GM19025 (cell line): ENCODE measurements around the gene TMEM81.

Experiments used
- ATAC-seq: cut with Tn5 transposase; IDR thresholded peaks from one replicate; pipeline ENCODE4 v1.9.1; 2021; ENCODE audit warnings: mild to moderate bottlenecking, low read depth, moderate library complexity; ENCODE audit not compliant: unreplicated experiment

The TMEM81 gene

DNA sequence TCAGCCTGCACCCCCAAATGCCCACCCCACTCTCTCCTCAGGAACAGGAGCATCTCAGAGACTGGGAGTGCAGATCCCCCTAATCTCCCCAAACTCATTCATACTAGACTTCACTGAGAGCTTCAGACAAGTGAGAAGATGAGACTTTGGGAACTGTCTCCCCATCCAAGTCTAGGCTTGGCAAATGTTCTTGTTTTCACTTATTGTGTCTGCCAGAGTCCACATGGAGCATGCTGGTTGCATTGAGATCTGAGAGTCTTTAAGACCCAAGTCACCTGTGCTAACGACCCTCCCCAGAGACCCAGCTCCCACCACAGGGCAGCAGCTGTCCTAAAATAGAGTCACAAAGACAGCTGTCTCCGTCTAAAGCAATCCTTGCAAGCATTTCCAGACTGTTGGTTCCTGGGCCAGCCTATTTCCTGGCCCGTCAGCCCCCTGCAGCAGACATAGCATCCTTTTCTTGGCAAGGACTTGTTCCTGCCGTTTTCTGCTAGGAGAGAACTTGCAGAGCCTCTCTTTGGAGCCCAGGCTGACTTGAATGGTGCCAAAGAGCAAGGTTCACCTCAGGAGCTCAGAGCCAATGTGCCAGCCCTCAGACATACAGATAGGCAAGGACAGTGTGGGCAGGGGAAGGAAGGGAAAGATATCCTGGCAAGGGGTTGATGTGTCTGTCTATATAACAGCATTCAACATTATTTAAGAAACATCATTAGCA lies 43.1 kb downstream of the TMEM81 start:
- ATAC-seq: no peak

- no peak for ATAC-seq
Observed at GRCh38 chr1:205038132-205038786, 46.0 kb downstream of the TMEM81 start.

GRCh38 chr1:205037539-205037938 lies 46.7 kb downstream of the TMEM81 start:
- ATAC-seq: no peak
